Sigmoid colon (tissue), 7 donors: ENCODE results near the gene TMEM109. TPM values are rescaled to one million over a fixed set of nuclear protein-coding genes. Genes with fewer than 3 reads are reported as not detected.
A peak's percentile ranks its signal among the peaks of the same experiment; 100 is the strongest.

ENCODE experiments used
- DNase-seq: peaks from one replicate; pipeline ENCODE4 v3.0.0-alpha.2; 2019
- H3K27ac ChIP-seq, 4 donors: fragments of 200-600 bp; sonication (generic); one replicate each; pipeline ENCODE4 v1.5.1; 2016 to 2019; ENCODE audit warnings: mild to moderate bottlenecking in 1 of 4
- H3K27me3 ChIP-seq, 3 donors: fragments of 200-600 bp; sonication (generic); one replicate each; pipeline ENCODE4 v1.5.1; 2019; ENCODE audit warnings: mild to moderate bottlenecking in 1 of 3
- H3K36me3 ChIP-seq, 4 donors: fragments of 200-600 bp; sonication (generic); one replicate each; pipeline ENCODE4 v1.5.1; 2016 to 2019
- H3K4me1 ChIP-seq, 4 donors: fragments of 200-600 bp; sonication (generic); one replicate each; pipeline ENCODE4 v1.5.1; 2017 to 2019
- H3K4me3 ChIP-seq, 4 donors: fragments of 200-600 bp; sonication (generic); one replicate each; pipeline ENCODE4 v1.5.1; 2017 to 2019; ENCODE audit warnings: mild to moderate bottlenecking in 2 of 4, moderate library complexity in 1 of 4
- H3K9me3 ChIP-seq, 4 donors: fragments of 200-600 bp in 3 of 4; sonication (generic) in 3 of 4; one replicate each; pipeline versions ENCODE4 v1.5.1 to v1.6.1; 2013 to 2019
- EP300 ChIP-seq, 4 donors: sonication (generic); formaldehyde crosslinking; IDR thresholded peaks; one replicate each; pipeline ENCODE4 v1.6.1; 2017; ENCODE audit warnings: antibody characterized with exemption in 4 of 4
- POLR2A ChIP-seq, 2 donors: fragments of 450-650 bp; IDR thresholded peaks; one replicate each; pipeline ENCODE4 v1.6.1; 2016; ENCODE audit warnings: antibody characterized with exemption in 2 of 2, mild to moderate bottlenecking in 2 of 2, moderate library complexity in 2 of 2
- POLR2AphosphoS5 ChIP-seq, 4 donors: sonication (generic); formaldehyde crosslinking; IDR thresholded peaks; one replicate each; pipeline ENCODE4 v1.6.1; 2017; ENCODE audit warnings: antibody characterized with exemption in 4 of 4
- WGBS, 2 donors: extraction: QIAGEN DNeasy Blood & Tissue Kit; methylation state at CpG; one replicate each; pipeline ENCODE4 v1.1.7; 2013; 5-methylcytosine and 5-hydroxymethylcytosine counted together
- intact Hi-C: fragments of 100-400 bp; cut with DNase I; formaldehyde crosslinking; loops from one replicate; pipeline ENCODE4 v1.15.1; 2023
- polyA plus RNA-seq, 3 donors: library from polyadenylated mRNA; stranded (reverse); fragments of 200-250 nt; gene quantifications; one replicate each; pipeline ENCODE4 v1.2.3, GENCODE V29; 2013
- total RNA-seq, 4 donors: library from RNA; depleted of rRNA; stranded (reverse); fragments of >200 nt; gene quantifications; one replicate each; pipeline ENCODE4 v1.1.0, GENCODE V29; 2016
- TF ChIP-seq, protein P1 (sequence below), 4 experiments: fragments of 450-650 bp in 3 of 4; fragments of 200-600 bp in 1 of 4; IDR thresholded peaks; one replicate each; pipeline ENCODE4 v1.5.1; 2016 to 2019; ENCODE audit warnings: antibody characterized with exemption in 4 of 4, mild to moderate bottlenecking in 3 of 4, moderate library complexity in 2 of 4
- donor health status: healthy with polysubstance abuse.
- donor health status: Bipolar disorder and iron deficiency.
- donor health status: healthy.

The TMEM109 gene
- total and polyA plus RNA-seq, 7 donors = 16.2 to 115 (median 86.2) TPM

DNA sequence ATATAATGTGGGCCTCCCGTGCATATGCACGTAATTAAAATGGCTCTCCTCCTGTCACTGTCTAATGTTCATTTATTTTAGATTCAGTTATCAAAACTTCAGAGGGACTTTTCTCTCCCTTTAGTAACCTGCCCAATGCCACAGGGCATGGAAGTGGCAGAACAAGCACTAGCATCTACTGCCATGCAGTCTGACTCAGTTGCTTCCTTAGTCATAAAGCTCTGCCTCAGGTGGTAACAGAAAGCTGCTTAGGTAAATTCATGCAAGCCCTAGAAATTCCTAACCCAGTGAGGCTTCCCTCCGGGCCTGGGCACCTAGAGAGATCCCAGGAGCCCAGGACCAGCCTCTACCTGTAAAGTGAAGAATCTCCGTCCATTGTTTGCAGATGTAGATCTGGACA is 16.5 kb upstream of the TMEM109 start:
- Histone ChIP-seq H3K27ac (no peak overlapping the region), H3K9me3 (no peaks in the 10 kb centered on the region), H3K36me3 (peaks cover 58 to 96% (median 71%) of the 10 kb centered on the region in 4 donors), H3K27me3 (no peaks in the 10 kb centered on the region), H3K4me1 (peaks cover 0 to 6% (median 2%) of the 10 kb centered on the region in 4 donors), H3K4me3 (no peak overlapping the region)
- TF ChIP-seq POLR2AphosphoS5 (IDR thresholded peaks at IDR 0.05) (no peak), EP300 (IDR thresholded peaks at IDR 0.05) (no peak), POLR2A (IDR thresholded peaks at IDR 0.05) (no peak)
- TF ChIP-seq, protein P1, sequence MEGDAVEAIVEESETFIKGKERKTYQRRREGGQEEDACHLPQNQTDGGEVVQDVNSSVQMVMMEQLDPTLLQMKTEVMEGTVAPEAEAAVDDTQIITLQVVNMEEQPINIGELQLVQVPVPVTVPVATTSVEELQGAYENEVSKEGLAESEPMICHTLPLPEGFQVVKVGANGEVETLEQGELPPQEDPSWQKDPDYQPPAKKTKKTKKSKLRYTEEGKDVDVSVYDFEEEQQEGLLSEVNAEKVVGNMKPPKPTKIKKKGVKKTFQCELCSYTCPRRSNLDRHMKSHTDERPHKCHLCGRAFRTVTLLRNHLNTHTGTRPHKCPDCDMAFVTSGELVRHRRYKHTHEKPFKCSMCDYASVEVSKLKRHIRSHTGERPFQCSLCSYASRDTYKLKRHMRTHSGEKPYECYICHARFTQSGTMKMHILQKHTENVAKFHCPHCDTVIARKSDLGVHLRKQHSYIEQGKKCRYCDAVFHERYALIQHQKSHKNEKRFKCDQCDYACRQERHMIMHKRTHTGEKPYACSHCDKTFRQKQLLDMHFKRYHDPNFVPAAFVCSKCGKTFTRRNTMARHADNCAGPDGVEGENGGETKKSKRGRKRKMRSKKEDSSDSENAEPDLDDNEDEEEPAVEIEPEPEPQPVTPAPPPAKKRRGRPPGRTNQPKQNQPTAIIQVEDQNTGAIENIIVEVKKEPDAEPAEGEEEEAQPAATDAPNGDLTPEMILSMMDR (IDR thresholded peaks at IDR 0.05) = no peak
- intact Hi-C loops = no loop called here
- DNase-seq = no peak
- 92 to 95% methylated on average over 4 of the region's 4 CpGs for WGBS, 2 donors

DNA sequence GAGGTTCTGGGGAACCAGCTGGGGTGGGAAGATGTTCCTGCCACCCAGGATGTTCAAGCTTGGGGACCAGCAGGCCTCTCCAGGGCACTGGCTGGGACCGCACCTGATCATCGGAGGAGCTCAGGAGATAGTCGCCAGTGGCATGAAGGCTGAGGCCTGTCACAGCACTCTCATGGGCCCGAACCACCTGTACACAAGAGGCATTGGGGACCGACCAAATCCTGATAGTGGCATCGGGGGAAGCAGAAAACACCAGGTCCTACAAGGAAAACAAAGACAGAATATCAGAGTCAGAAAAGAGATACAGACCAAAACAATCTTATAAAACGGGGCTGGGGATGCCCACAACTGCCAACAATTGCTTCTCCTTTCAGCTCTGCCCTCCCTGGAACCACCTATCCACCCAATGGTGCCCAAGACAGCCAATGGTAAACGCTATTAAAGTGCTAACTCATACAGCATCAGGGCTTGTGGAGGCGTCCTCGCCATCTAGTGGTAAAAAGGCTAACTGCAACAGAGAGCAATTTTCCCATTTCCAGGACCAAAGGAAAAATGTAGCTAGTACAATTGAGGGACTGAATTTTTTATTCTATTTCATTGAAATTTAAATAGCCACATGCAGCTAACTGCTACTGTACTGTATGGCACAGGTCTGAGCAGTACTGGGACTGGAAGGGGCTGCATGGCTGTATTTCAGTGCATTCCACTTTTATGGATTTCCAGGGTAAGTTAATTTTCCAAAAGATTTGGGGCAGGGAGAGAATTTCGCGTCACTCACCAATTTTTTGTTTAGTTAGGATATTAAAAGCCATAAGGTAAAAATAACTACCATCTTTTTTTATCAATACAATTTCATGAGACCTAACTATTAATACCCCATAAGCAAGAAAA is 14.7 kb upstream of the TMEM109 start:
- 61 to 62% methylated on average over 12 of the region's 12 CpGs for WGBS, 2 donors
- peaks cover 0 to 11% (median 5%) of the 10 kb centered on the region in 4 donors for H3K4me1 ChIP-seq
- no peaks in the 10 kb centered on the region for H3K9me3 ChIP-seq
- H3K27me3 ChIP-seq = no peaks in the 10 kb centered on the region
- H3K4me3 ChIP-seq = no peak overlapping the region
- intact Hi-C loops = loop anchor here (1.0 to 2.0 kb wide), 2 partner anchors 68 to 124 kb away; no protein-coding TSS in a partner anchor
- peak overlapping the region in 1 of 4 donors; percentile 26 for H3K27ac ChIP-seq
- TF ChIP-seq EP300 (IDR thresholded peaks at IDR 0.05) = no peak
- TF ChIP-seq, protein P1 (IDR thresholded peaks at IDR 0.05) = peak; percentile 42 to 96 (median 92)
- peaks cover 63 to 90% (median 72%) of the 10 kb centered on the region in 4 donors for H3K36me3 ChIP-seq
- DNase-seq = peak; percentile 64

DNA sequence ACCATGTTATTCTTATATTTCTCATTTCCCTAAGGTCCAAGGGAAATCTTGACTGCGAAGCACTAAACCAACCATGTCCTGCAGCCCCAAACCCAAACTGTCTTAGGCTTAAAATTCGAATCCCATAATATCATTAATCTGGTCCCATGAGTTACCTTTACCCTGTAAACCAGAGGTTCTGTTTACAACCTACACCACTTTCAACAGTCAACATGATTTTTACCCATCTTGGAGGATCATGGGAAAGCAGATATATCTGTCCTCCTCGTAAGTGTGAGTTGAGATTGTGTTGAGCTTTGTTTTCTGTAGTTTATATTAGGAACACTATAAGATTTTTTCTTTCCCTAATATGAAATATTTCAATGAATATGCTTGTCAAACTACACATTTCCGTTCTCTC is 14.0 kb upstream of the TMEM109 start:
- H3K27ac ChIP-seq = no peak overlapping the region
- TF ChIP-seq, protein P1 (IDR thresholded peaks at IDR 0.05) = no peak
- TF ChIP-seq POLR2AphosphoS5 (IDR thresholded peaks at IDR 0.05) (no peak), EP300 (IDR thresholded peaks at IDR 0.05) (no peak), POLR2A (IDR thresholded peaks at IDR 0.05) (no peak)
- H3K36me3 ChIP-seq = peaks cover 59 to 83% (median 69%) of the 10 kb centered on the region in 4 donors
- H3K4me1 ChIP-seq = peaks cover 0 to 18% (median 12%) of the 10 kb centered on the region in 4 donors
- WGBS, 2 donors = 63 to 71% methylated on average over 4 of the region's 4 CpGs
- intact Hi-C loops = loop anchor here (1.0 to 10.0 kb wide), 3 partner anchors 69 to 435 kb away; partner anchors contain the start of genes DDB1 and TKFC
- H3K4me3 ChIP-seq = no peak overlapping the region
- H3K9me3 ChIP-seq = no peaks in the 10 kb centered on the region
- H3K27me3 ChIP-seq = no peaks in the 10 kb centered on the region
- no peak for DNase-seq

DNA sequence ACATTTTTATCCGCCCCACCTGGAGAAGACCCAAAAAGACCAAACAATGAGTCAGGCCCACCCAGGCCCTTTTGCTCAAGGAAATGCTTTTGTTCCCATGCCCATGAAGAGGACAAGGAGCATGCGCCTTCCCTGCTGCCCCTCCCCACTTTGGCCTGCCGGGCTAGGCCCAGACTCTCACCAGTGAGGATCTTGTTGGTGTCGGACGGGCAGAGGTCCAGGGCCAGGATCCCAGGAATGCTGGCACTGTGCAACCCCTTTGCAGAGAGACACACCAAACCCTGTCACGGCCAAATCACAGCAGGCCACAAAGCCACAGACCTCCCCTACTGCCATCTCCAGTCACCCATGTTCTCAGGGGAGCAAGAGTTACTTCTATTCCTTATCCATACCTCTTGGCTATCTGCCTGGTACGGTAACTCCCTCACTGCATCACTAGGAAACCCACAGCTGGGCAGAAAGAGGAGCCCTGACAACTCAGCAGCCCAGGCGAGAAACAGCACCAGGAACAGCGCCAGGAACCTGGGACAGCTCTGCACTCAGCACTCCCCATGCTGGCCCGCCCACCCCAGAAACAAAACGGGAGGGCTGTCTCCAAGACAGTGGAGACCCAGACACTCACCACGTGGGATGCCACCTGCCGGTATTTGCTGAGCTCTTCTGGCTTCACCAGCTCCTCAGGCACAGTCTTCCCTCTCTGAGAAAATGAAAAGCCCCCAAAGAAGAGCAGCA is 13.1 kb upstream of the TMEM109 start:
- H3K36me3 ChIP-seq = peaks cover 55 to 75% (median 60%) of the 10 kb centered on the region in 4 donors
- no peak overlapping the region for H3K4me3 ChIP-seq
- WGBS, 2 donors = 85 to 91% methylated on average over 13 of the region's 13 CpGs
- intact Hi-C loops = loop anchor here (10.0 kb wide), 1 partner anchor 434 kb away; the partner anchor contains the start of genes DDB1 and TKFC
- peak; percentile 63 for DNase-seq
- H3K27me3 ChIP-seq = no peaks in the 10 kb centered on the region
- no peaks in the 10 kb centered on the region for H3K9me3 ChIP-seq
- TF ChIP-seq, protein P1 (IDR thresholded peaks at IDR 0.05) = no peak
- TF ChIP-seq POLR2AphosphoS5 (IDR thresholded peaks at IDR 0.05) (no peak), POLR2A (IDR thresholded peaks at IDR 0.05) (no peak), EP300 (IDR thresholded peaks at IDR 0.05) (no peak)
- H3K4me1 ChIP-seq = peaks cover 0 to 27% (median 21%) of the 10 kb centered on the region in 4 donors
- H3K27ac ChIP-seq = no peak overlapping the region
